ENCODE measurements around the gene BTRC. TPM values are rescaled to one million over a fixed set of nuclear protein-coding genes. Genes with fewer than 3 reads are reported as not detected.
"Not testable (repeated sequence)": the region's sequence is repeated elsewhere in the genome, so short reads cannot be mapped to it uniquely, and the experiment has no call there.

Gene BTRC
- total RNA-seq, 1 experiment from 2014 or later = 12.2 TPM

GRCh38 chr10:101341438-101341837 lies 12.5 kb upstream of the BTRC start:
- no peak for DNase-seq (ENCODE audit: extremely low read depth, low read depth)

GRCh38 chr10:101346177-101346576 lies 7.8 kb upstream of the BTRC start:
- DNase-seq (ENCODE audit: extremely low read depth, low read depth) = no peak

- DNase-seq (ENCODE audit: extremely low read depth, low read depth) = no peak
Measured at GRCh38 chr10:101351017-101351416, 2.9 kb upstream of the BTRC start.

DNA sequence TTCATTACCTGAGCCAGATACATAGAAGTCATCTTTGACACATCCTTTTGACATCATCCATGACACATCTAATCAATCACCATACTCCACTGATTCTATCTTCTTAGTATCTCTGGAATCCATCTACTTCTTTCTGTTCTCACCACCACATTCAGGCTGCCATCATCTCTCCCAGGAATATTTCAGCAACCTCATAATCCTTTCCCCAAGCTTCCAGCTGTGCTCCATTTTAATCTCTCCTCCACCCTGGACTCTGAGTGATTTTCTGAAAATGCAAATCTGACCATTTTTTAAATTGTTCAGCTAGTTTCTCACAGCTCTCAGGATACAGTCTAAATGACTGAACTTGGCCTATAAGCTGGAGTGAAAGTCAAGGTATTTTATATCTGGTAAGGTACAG lies 2.5 kb upstream of the BTRC start:
- DNase-seq (ENCODE audit: extremely low read depth, low read depth) = no peak

- DNase-seq (ENCODE audit: extremely low read depth, low read depth) = not testable (repeated sequence)
Measured at GRCh38 chr10:101352857-101353256, 1.1 kb upstream of the BTRC start.

- DNase-seq (ENCODE audit: extremely low read depth, low read depth) = no peak
Measured at GRCh38 chr10:101354328-101355071, 535 bp downstream of the BTRC start.

DNA sequence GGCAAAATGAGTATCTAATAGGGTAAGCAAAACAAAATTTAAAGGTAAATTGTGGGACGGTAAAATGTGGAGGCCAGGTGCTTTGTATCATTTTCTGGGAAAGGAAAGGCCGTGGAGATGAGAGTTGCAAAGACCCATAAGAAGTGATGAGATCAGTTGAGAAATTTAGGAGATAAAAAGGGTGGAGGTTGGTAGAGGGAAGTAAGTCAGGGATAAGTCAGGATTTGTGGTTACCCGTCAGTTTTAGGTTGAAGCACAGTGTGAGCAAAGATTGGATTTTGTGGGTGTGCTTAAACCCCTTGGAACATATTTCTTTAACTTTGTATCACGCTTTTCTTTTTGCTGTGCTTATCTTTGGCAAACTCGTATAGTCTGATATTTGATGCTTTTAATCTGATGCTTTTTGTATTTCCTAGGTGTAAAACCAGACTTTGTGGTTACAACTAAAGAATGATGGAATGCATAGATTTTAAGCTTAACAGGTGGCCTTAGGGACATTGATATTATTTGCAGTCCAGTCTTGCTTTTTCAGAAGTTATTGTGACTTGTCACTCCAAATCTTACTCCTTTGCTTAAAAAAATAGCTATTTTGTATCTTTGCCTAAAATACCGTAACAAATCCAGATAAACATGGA lies 1.2 kb downstream of the BTRC start:
- DNase-seq (ENCODE audit: extremely low read depth, low read depth) = no peak

DNA sequence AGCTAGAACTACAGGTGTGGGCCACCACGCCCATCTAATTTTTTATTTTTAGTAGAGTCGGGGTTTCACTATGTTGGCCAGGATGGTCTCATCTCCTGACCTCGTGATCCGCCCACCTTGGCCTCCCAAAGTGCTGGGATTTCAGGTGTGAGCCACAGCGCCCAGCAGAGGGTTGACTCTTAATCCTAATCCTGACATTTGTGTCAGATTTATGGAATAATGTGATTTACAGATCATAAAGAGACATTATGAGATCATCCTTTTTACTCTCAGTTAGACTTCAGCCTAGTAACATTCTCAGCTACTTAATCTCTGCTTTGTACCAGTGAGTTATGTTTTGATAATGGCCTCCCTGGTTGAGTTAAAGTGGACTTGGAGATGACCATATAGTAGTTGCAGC lies 2.2 kb downstream of the BTRC start:
- no peak for DNase-seq (ENCODE audit: extremely low read depth, low read depth)

DNA sequence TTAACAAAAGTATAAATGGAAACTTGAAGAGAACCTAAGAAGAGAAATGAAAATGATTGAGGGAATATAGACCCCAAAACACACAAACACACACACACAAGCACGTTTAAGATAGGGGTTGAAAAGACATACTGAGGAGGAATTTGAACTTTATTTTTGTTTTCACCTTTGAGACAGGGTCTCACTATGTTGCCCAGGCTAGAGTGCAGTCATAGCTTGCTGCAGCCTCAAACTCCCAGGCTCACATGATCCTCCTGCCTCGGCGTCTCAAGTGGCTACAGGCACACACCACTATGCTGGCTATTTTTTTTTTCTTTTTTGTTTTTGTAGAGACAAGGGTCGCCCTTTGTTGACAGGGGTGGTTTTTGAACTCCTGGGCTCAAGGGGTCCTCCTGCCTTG lies 4.0 kb downstream of the BTRC start:
- no peak for DNase-seq (ENCODE audit: extremely low read depth, low read depth)

DNA sequence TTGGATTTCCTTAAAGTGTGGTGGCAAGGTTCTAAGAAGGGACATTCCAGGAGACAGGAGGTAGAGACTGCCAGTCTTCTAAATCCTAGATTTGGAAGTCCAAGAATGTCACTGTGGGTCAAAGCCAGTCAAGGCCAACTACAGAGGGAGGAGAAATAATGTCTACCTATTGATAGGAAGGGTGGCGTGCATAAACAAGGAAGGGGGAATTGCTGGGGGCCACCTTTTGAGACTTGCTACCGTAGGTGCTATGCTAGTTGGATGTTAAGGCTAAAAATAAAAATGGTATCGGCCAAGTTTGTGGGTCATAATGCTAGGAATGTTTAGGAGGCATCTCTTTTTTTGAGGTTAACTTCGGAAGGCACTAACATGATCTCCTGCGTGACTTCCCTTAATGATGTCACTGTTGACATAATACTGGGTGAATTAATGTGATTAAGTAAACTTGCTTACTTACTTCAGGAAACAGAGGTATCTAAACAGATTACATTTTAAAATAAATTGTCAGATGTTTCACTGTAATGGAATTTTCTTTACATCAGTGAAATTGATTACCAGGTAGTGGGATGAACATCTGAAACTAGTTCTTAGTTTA lies 4.8 kb downstream of the BTRC start:
- no peak for DNase-seq (ENCODE audit: extremely low read depth, low read depth)

DNA sequence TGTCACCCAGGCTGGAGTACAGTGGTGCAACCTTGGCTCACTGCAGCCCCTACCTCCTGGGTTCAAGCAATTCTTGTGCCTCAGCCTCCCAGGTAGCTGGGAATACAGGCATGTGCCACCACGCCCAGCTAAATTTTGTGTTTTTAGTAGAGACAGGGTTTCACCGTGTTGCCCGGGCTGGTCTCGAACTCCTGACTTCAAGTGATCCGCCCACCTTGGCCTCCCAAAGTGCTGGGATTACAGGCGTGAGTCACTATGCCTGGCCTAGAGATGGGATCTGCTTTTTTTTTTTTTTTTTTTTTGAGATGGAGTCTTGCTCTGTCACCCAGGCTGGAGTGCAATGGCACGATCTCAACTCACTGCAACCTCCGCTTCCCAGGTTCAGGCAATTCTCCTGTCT lies 6.1 kb downstream of the BTRC start:
- not testable (repeated sequence) for DNase-seq (ENCODE audit: extremely low read depth, low read depth)

DNA sequence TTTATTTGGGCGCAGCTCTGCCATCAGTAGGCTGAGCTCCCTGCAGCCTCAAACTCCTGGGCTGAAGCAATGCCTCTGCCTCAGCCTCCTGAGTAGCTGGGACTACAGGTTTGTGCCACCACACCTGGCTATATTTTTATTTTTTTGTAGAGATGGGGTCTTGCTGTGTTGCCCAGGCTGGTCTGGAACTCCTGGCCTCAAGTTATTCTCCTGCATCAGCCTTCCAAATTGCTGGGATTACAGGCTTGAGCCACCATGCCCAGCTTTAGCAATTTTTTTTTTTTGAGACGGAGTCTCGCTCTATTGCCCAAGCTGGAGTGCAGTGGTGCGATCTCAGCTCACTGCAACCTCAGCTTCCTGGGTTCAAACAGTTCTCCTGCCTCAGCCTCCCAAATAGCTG lies 6.9 kb downstream of the BTRC start:
- not testable (repeated sequence) for DNase-seq (ENCODE audit: extremely low read depth, low read depth)

GRCh38 chr10:101363850-101364400 lies 10.0 kb downstream of the BTRC start:
- DNase-seq (ENCODE audit: extremely low read depth, low read depth) = no peak

GRCh38 chr10:101364721-101365120 lies 10.8 kb downstream of the BTRC start:
- DNase-seq (ENCODE audit: extremely low read depth, low read depth) = no peak

DNA sequence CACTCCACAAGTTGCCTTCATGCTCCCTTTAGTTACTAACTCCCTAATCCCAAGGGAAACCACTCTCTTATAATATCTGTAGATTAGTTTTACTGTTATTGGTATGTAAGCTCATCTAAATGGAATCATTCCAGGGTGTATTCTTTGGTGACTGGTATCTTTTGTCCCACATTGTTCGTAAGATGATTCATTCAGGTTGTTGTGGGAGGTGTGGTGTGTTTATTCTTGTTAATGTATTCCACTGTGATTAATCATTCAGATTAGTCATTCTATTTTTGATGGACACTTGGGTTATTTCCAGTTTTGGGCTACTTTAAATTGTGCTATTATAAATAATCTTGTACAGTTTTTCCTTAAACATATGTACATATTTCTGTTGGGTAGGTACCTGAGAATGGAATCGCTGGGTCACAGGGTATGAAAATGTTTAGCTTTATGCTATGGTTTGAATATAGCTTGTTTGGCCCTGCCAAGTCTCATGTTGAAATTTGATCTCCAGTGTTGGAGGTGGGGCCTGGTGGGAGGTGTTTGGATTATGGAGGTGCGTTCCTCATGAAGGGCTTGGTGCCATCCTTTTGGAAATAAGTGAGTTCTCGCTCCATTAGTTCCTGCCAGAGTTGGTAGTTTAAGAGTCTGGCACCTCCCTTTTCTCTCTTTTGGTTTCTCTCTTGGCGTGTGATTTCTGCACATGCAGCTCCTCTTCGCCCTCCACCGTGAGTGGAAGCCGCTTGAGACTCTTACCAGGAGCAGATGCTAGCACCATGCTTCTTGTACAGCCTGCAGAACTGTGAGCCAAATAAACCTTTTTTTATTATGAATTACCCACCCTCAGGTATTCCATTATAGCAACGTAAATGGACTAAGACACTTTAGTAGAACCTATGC lies 13.8 kb downstream of the BTRC start:
- peak; percentile 25 for DNase-seq (ENCODE audit: extremely low read depth, low read depth)

GRCh38 chr10:101373063-101373462 lies 19.1 kb downstream of the BTRC start:
- no peak for DNase-seq (ENCODE audit: extremely low read depth, low read depth)

DNA sequence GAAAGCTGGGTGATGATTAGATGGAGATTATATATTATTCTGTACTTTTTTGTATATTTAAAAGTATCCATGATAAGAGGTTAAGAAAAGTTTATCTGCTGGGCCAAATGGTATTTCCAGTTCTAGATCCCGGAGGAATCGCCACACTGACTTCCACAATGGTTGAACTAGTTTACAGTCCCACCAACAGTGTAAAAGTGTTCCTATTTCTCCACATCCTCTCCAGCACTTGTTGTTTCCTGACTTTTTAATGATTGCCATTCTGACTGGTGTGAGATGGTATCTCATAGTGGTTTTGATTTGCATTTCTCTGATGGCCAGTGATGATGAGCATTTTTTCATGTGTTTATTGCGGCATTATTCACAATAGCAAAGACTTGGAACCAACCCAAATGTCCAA lies 20.0 kb downstream of the BTRC start:
- not testable (repeated sequence) for DNase-seq (ENCODE audit: extremely low read depth, low read depth)

- DNase-seq (ENCODE audit: extremely low read depth, low read depth) = no peak
Measured at GRCh38 chr10:101375076-101375475, 21.1 kb downstream of the BTRC start.

GRCh38 chr10:101379663-101380352 lies 25.8 kb downstream of the BTRC start:
- no peak for DNase-seq (ENCODE audit: extremely low read depth, low read depth)

DNA sequence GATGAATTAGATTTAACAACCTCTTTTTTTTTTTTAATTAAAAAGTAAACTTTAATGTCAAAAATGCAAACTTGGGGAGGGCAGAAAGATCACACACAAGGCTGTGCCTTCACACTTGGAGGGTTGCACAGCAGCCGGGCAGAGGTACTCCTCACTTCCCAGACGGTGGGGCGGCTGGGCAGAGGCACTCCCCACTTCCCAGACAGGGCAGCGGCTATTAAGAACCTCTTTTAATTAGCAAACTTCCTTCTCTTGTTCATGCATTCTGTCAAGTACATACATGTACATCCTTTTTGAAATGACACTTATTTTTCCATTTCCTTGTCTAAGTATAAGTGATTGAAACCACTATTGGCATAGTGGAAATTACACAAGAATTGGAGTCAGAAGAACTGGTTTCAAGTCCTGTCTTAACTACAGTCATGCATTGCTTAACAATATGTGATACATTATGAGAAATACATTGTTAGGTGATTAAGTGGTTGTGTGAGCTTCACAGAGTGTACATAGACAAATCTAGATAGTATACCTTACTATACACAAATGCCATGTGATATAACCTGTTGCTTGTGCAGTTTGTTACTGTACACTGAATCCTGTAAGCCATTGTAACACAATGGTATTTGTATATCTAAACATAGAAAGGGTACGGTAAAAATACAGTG lies 26.5 kb downstream of the BTRC start:
- DNase-seq (ENCODE audit: extremely low read depth, low read depth) = no peak

Data from NCI-H460 (cell line).